C1 segment of cervical spinal cord (tissue), 14 donors: ENCODE results near the gene TMC4.
"Not testable (repeated sequence)": the region's sequence is repeated elsewhere in the genome, so short reads cannot be mapped to it uniquely, and the experiment has no call there.

Experiments
- DNase-seq, 14 donors: peaks; one replicate each; lab custom pipeline; 2025; lab: John Stamatoyannopoulos, UW

TMC4 gene, protein sequence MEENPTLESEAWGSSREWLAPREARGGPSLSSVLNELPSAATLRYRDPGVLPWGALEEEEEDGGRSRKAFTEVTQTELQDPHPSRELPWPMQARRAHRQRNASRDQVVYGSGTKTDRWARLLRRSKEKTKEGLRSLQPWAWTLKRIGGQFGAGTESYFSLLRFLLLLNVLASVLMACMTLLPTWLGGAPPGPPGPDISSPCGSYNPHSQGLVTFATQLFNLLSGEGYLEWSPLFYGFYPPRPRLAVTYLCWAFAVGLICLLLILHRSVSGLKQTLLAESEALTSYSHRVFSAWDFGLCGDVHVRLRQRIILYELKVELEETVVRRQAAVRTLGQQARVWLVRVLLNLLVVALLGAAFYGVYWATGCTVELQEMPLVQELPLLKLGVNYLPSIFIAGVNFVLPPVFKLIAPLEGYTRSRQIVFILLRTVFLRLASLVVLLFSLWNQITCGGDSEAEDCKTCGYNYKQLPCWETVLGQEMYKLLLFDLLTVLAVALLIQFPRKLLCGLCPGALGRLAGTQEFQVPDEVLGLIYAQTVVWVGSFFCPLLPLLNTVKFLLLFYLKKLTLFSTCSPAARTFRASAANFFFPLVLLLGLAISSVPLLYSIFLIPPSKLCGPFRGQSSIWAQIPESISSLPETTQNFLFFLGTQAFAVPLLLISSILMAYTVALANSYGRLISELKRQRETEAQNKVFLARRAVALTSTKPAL

DNA sequence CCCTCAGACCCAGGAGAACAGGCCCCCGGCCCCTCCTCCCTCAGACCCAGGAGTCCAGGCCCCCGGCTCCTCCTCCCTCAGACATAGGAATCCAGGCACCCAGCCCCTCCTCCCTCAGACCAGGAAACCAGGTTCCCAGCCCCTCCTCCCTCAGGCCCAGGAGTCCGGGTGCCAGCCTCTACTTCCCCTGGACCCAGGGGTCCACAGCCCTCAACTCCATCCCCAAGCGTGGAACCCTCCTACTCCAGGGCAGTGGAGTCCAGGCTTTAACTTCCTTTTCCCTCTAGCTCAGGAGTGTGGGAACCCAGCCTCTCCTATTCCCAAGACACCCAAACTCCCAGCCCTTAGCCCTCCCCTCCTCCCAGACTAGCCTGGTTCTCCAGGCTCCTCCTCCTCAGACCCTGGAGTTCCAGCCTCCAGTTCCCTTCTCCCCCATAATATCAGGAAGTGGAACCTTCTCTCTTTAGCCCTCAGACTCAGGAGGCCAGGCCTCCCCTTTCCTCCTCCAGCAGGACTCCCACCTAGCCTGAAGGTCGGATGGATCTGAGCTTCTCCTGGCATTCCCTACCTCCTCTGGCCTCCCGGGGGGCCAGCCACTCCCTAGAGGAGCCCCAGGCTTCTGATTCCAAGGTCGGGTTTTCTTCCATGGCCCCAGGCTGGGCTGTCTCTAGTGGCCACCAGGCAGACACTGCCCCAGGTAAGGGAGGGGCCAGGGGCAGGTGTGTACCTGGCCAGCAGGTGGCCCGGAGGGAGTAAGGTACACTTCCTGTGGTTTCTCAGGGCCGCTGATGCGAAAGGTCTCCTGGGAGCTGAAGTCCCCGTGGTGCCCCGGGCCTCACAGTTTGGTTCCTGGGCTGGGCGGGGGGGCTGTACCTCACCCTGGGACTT, at the start of gene TMC4:
Gene TMC4, minus strand, starts transcription at position 690 of the 888 bp plus-strand sequence. Its CDS starts 43 bp downstream, at position 647.
- no peak for DNase-seq

DNA sequence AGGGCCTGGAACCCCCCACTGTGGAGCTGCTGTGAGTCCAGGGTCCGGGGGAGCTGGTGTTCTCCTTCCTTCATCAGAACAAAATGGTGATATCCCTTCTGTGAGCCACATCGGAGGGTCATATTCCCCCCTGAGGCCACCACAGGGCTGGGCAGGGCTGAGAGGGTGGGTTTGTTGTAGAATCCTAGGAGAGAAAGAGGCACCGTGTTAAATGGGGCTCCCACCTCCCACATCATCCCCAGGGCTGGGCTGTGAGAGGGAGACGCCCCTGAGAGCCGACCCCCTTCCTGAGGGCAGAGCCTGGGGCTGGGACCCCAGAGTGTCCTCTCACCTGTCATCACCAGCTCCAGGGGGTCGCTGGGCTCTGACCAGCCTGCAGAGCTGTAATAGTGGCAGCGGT, 49.0 kb upstream of the TMC4 start:
- DNase-seq = not testable (repeated sequence)

DNA sequence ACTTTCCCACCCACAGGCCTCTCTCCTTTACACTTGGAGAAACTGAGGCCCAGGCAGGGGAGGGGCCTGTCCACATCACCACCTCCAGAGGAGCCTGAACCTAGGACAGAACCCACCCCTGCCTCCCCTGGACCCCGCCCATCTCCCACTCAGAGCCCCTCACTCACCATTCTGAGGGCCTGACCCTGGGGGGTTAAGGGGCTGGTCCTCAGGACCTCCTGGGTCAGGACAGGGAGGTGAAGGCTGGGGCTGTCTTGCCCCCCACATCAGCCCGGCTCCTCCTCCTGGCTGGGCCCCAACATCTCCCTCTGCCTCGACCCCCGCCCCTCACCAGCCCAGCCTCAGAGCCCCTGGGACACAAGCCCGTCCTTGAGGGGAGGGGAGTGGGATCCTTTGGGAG, 46.7 kb upstream of the TMC4 start:
- not testable (repeated sequence) for DNase-seq

DNA sequence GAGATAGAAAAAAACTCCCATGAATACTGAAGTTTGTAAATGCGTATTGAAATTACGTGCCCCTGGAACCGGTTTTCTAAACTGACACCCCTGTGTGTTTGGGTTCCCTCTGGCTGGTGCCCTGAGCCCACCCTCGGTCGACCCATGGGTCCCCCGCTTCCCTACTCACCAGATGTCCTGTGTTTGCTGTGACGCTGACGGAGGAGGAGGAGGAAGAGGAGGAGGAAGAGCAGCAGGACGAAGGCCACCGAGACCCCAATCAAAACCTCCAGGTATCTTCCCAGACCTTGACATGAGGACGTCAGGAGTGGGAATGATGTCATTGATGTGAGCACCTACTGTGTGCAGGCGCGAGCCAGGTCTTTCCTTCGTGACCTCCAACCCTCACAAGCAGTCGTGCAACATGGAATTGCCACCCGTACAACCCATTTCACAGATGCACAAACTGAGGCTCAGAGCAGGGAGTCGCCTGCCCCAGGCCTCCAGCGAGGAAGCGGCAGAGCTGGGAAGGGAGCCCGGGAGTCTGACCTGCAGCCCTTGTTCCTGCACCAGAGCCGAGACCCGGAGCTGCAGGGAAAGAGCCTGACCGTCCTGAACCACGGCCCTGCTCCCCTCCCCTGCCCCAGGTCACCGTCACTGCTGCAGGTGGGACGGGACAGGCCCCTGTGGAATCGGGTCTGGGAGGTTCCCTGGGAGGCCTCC, 46.2 kb upstream of the TMC4 start:
- DNase-seq = no peak

DNA sequence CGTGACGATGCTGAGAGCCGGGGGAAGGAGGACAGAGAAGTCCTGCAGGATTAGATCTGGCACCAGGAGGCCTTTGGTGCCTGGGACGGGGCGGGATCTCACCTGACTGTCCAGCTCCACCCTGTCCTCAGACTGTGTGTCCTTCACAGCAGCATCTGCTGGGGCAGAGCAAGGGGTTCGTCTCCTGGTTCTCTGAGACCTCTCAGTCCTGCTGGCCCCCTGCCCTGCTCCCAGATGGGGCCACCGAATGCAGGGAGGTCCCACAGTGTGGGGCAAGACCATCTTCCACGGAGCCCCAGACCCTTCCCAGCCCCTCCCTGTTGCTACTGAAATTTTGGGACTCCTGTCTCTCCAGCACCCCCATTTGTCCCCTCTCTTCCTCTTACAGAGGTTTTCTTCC, 45.3 kb upstream of the TMC4 start:
- no peak for DNase-seq

DNA sequence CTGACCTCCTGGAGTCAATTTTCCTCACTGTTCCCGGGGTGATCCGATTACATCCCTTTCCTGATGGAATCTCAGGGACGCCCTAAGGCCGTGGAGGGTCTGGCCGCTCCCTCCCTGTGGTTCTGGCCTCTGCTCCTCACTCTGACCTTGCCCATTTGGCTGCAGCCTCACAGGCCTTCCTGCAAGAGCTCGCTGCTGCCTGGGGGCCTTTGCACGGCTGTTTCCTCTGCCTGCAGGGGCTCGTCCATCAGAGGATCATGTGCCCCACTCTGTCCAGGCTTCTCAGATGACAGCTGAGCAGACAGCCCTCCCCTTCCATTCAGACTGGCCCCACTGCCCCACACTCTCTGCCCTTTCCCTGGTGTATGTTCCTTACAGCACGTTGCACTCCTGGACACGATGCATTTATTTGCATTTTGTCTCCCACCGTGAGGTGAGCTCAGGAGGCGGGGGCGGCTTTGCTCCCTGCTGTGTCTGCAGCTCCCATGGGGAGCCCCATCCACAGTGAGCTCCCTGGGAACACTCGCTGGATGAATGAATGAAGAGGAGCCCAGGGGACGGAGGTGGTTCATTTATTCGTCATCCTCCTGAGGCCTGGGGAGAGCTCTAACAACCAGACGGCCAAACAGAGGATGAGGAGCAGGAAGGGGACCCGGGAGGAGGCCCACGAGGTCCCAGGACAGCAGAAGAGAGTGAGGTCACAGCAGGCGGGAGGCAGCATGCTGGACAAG, 44.7 kb upstream of the TMC4 start:
- not testable (repeated sequence) for DNase-seq

DNA sequence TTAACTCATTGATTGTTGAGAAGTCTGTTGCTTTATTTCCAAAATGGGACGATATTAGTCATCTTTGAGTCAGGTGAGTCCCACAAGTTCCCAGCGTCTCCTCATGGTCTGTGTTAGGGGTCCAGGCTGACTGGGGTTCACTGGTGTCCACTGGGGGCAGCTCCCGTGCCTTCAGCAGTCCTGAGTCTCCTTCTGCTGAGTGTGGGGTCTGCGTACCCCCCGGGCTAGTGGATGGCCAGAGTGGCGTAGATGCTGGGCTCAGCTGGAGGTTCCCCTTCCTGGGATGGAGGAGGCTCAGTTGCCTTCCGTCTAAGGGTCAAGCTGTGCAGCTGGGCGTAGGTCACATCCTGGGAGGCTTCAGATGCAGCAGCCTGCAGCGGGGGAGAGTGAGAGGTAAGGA, 43.9 kb upstream of the TMC4 start:
- DNase-seq = no peak

DNA sequence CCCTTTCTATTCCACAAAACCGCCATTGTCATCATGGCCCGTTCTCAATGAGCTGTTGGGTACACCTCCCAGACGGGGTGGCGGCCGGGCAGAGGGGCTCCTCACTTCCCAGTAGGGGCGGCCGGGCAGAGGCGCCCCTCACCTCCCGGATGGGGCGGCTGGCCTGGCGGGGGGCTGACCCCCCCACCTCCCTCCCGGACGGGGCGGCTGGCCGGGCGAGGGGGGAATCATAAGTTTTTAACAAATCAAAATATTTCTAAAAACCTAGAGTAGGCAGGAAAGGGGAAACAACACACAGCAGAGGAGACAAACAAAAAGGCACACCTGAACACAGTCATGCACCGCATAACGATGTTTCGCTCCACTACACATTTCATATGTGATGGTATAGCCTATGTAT, 41.8 kb upstream of the TMC4 start:
- DNase-seq = not testable (repeated sequence)

DNA sequence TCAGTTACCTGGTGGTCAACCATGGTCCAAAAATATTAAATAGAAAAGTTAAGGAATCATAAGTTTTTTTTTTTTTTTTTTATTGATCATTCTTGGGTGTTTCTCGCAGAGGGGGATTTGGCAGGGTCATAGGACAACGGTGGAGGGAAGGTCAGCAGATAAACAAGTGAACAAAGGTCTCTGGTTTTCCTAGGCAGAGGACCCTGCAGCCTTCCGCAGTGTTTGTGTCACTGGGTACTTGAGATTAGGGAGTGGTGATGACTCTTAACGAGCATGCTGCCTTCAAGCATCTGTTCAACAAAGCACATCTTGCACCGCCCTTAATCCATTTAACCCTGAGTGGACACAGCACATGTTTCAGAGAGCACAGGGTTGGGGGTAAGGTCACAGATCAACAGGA, 41.3 kb upstream of the TMC4 start:
- not testable (repeated sequence) for DNase-seq

DNA sequence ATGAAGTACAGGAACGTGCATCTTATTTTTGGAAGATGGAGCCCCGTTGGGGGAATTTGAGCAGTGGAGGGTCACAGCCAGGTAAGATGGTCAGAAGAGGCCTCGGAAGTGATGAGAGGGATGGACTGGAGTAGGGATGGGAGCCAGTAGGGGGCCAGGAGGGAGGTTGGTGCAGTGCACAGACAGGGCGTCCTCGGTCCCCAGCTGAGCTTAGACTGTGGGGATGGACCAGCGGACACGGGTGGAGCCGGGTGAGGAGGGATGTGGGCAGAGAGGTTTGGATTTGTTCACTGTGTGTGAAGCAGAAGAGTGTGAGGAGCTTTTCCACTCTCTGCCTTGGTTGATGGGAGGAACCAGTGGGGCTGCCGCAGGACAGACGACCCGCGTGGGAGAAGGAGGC, 38.3 kb upstream of the TMC4 start:
- DNase-seq = no peak

DNA sequence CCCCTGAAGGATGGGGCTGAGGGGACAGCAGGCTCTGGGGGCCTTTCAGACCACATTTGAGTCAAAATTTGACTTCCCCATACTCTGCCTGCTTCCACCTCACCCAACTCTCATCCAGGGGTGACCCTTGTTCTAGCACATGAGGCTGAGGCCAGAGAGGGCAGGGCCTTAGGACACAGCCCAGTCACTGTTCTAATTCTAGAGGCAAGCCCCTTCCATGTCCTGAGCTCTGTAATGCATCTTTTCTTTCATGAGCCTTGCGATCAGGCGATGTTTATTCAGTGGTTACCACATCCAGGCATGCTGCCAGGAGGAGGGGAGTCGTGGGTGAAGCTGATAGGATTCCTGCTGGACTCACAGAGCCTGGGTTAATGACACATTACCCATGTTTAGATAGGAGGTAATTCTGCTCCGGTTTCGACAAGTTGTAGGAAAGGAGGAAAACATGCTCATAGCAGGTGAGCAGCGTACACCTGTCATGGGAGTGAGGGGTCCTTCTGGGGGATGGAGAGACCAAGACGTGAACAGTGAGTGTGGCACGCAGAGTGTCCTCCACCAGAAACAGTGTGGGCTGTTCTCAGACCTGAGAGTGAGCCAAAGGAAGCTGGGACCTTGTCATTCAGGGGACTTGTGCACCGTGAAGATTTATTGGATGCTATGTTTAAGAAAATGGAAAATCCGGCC, 37.0 kb upstream of the TMC4 start:
- peak in 11 of 14 donors; percentile 21 to 86 (median 61) for DNase-seq

DNA sequence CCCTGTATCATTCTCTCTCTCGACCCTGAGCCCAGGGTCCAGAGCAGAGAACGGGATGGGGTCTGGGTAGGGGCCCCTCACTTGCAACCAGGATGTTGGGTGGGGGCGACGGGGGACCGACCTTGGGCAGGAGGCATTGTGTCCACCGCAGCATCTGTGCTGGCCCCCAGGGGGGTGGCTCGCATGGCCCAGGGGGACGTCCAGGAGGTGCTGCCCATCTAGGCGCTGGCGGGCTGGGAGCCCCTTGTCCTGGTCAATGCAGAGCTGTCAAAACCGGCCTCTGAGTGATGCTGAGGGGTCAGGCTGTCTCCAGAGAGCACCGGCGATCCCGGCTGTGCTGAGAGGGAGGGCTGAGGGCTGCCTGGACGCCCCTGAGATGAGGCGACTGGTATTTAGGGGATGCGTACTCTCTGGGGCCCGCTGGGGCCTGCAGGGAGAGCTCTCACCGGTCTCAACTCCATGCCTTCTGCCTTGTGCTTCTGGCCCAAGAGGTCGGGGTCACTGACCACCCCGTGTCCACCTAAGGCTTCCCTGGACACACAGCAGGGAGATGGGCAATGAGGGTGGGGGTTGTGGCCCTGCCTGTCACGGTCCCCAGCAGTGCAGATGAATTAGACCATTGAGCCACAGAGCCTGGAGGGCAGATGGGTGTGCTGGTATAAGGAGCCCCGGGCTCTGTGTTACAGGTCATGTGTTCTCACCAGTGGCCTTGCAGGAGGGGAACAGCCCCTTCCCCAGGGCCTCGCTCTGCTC, 36.3 kb upstream of the TMC4 start:
- peak in 9 of 14 donors; percentile 21 to 86 (median 61) for DNase-seq

DNA sequence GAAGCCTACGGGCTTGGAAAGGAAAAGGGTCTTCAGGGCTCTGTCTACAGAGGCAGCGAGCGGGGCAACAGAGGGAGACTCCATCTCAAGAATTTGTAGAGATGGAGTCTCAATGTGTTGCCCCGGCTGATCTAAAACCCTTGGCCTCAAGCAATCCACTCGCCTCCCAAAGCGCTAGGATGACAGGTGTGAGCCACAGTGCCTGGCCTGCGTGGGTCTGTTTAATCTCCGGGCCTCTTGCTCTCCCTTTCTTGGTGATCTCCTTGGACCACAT, 35.8 kb upstream of the TMC4 start:
- DNase-seq = no peak

DNA sequence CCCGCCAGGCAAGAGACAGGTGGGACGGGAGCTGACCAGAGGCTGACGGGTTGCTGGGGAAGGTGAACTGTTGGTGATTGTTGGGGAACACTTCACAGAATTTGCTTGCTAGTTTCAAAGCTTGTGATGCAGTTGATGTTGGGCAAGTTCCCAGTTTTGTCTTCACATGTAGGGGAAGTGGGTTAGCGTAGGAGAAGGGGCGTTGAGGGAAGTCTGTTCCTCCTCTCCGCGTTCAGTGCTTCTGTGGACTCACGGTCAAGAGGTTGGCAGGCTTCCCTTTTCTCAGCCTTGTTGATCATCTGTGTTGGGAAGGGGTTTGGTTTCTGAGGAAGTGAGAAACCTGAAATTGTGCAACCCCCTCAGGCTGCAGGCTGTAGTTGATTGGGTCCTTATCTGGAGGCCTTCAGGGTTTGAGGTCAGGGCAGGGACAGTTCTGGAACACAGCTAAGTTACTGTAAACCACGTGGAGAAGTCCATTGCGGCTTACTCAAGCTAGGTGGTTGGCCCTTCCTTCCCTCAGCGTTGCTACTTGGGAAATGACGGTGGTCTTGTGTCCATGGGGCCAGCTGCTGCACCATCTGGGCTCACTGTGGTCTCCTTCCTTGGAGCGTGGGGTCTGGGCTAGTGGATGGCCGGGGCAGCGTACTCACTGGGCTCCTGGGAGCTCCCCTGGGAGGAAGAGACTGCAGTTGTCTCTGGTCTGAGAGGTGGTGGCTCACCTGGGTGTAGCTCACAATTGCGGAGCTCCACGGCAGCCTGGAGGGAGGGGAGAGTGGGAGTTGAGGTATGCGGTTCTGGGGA, 35.2 kb upstream of the TMC4 start:
- peak in 11 of 14 donors; percentile 14 to 78 (median 54) for DNase-seq

DNA sequence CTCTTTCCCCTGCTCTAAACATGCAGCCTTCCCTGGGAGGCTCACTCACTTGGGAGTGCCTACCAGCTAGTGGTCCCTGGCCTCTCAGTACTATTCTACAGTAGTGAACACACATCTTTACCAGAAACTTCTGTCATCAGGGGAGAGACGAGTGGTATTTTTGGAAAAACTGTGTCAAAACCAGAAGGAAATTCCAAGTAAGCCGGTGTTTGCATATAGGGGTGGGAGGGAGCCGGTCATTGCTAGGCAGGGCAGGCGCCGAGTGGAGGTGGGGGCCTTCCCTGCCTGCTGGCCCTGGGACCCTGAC, 34.7 kb upstream of the TMC4 start:
- no peak for DNase-seq

DNA sequence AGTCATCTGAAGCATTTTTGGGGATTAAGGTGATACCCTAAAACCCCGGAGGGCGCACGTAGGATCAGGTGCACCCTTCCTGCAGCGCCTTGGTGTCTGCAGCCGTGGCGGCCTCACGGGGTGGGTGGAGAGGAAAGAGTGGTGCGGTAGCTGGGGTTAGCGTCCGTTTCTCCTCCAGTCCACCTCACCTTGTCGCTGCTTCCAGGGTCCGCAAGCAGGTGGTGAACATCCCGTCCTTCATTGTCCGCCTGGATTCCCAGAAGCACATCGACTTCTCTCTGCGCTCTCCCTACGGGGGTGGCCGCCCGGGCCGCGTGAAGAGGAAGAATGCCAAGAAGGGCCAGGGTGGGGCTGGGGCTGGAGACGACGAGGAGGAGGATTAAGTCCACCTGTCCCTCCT, 34.2 kb upstream of the TMC4 start:
- not testable (repeated sequence) for DNase-seq

DNA sequence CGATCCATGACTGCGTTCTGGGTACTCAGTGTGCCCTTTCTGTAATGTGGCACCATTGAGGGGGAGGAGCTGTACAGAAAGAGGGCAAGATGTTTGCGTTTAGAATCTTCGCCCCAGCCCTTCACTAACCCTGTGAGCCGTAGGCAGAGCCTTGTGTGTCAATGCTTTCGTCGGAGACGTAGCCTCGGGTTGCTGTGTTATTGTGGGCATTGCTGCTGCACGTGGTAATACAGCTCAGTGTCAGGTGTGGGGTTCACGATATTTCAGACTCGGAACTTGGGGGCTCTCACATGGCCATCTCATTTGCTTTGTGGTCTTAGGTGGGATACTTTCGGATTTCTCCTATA, 33.8 kb upstream of the TMC4 start:
- no peak for DNase-seq

DNA sequence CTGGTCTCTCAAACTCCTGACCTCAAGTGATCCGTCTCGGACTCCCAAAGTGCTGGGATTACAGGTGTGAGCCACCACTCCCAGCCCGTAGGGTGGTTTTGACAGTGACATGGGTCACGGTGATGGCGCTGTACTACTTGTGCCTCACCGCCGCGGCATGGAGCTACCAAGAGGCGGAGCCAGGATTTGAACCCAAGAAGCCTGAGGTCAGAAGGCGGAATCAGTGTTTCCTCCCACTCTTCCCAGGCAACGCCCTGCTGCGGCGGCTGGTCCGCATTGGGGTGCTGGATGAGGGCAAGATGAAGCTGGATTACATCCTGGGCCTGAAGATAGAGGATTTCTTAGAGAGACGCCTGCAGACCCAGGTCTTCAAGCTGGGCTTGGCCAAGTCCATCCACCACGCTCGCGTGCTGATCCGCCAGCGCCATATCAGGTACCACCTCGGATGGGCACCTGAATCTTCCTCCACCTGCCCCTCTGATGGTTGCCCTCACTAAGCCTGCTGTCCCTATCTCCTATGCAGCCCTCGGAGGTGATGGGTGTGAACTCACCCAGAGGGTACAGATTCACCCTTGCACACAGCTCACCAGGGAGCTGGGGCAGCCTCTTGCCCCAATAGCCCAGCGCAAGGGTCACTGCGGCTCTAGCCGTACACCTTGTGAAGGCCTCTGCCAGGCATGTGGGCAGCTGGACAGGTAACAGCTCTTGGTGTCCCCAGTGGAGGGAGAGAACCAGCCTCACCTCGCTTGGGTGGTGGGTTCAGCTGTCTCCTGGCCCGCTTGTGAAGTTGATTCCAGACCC, 33.3 kb upstream of the TMC4 start:
- no peak for DNase-seq
